SK-MEL-5 (cell line): ENCODE results near the gene MAD2L2. TPM values are rescaled to one million over a fixed set of nuclear protein-coding genes. Genes with fewer than 3 reads are reported as not detected.

ENCODE experiments used
- total RNA-seq: library from RNA; depleted of rRNA; stranded (reverse); fragments of >200 nt; shearing (Covaris generic); gene quantifications from 2 replicates; pipeline ENCODE4 v1.2.3, GENCODE V29; 2014; rRNA removed

The MAD2L2 gene
- total RNA-seq, 1 experiment from 2014 or later = 64.8 TPM

Other genes starting within 250 kb of the MAD2L2 start
- 0.08 TPM in 1 of 2 replicates, not detected in the other for gene DISP3, start 202.0 kb downstream of the MAD2L2 start, total RNA-seq
- gene FBXO2, start 26.7 kb downstream of the MAD2L2 start, total RNA-seq = 1.3 and 2.2 TPM in 2 replicates
- 20.3 and 21.4 TPM in 2 replicates for gene FBXO44, start 26.3 kb downstream of the MAD2L2 start, total RNA-seq
- gene FBXO6, start 16.9 kb downstream of the MAD2L2 start, total RNA-seq = 4.8 and 5.0 TPM in 2 replicates
- gene DRAXIN, start 10.6 kb upstream of the MAD2L2 start, total RNA-seq = 0.03 TPM in 1 of 2 replicates, not detected in the other
- gene AGTRAP, start 55.0 kb upstream of the MAD2L2 start, total RNA-seq = 82.5 and 91.4 TPM in 2 replicates
- not detected in 2 replicates for gene C1orf167, start 81.0 kb upstream of the MAD2L2 start, total RNA-seq
- 15.2 and 19.2 TPM in 2 replicates for gene MTHFR, start 124.8 kb upstream of the MAD2L2 start, total RNA-seq
- gene CLCN6, start 125.0 kb upstream of the MAD2L2 start, total RNA-seq = 6.2 and 7.9 TPM in 2 replicates
- not detected in 2 replicates for gene NPPA, start 166.6 kb upstream of the MAD2L2 start, total RNA-seq
- not detected in 2 replicates for gene NPPB, start 177.8 kb upstream of the MAD2L2 start, total RNA-seq
- 62.0 and 69.0 TPM in 2 replicates for gene KIAA2013, start 245.3 kb upstream of the MAD2L2 start, total RNA-seq